IPS-NIHi7 (cell line): ENCODE measurements around the gene STC2.
A peak's percentile ranks its signal among the peaks of the same experiment; 100 is the strongest.
"Not testable (repeated sequence)": the region's sequence is repeated elsewhere in the genome, so short reads cannot be mapped to it uniquely, and the experiment has no call there.

Experiments
- DNase-seq: peaks from one replicate; pipeline ENCODE4 v3.0.0; 2012; ENCODE audit warnings: mixed read lengths; ENCODE audit errors: extremely low spot score

The STC2 gene

DNA sequence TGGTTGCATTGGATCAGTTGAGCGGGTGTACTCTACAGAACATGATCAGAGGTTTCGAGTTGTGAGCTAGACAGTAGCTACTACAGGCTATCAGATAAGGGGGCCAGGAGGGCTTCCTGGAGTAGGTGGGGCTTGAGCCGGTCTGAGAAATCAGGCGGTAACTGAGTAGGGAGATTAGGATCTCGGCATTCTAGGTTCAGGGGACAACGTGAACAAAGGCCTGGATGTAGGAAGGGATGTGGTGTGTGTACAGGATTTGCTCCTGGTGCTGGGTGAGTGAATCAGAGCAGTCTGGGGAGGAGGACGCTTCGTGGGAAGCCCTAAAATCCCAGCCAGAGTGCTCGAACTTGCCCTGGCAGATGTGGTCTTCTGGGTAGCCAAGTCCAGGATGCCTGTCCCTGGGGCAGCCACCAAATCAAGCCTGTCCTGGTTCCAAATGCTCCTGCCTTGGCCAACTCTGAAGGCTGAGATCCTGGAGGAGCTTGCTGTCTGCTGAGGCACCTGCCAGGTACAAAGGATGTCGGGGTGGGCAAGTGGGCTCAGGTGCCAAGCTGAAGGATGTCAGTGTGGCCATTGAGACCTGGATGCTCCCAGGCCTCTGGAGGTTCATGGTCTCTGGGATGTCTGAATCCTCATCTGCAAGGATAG is 33.4 kb downstream of the STC2 start:
- no peak for DNase-seq

DNA sequence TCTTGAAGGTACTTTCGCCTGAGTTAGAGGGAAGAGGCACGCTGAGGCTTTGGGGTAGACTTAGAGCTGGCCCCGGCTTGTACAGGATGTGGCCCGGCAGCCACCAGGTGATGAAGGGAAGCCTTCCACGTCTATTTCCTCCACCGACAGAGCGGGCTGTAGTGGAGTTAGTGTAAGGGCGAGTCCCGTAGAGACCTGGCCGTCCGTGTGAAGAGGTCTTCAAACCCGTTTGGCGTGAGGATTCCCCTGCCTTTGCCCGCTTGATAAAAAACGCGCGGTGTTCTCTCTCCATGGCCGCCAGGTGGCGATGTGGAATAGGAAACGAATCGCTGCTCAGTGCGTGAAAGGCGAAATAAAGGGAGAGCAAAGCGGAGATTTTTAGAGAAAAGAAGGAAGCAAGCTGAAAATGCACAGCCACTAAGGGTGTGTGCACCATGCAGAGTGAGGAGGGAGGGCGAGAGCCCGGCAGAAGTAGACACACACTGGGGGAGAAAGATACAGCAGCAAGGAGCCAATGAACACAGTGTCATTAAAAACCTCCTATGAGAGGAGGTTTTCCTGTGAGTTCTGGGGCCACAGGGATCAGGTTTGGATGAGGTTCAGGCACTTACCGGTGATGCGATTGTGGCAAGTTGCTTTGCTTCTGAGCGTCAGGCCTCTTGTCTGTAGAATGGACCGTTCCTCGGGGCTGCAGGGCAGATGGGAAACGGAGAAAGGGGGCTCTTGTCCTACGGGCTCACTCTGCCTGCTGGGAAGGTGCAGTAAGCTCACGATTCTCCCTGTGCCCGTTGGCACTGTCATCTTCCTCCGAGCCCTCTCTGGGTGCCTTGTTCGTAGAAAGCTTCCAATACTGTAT is 34.2 kb downstream of the STC2 start:
- DNase-seq, result peak; percentile 79

DNA sequence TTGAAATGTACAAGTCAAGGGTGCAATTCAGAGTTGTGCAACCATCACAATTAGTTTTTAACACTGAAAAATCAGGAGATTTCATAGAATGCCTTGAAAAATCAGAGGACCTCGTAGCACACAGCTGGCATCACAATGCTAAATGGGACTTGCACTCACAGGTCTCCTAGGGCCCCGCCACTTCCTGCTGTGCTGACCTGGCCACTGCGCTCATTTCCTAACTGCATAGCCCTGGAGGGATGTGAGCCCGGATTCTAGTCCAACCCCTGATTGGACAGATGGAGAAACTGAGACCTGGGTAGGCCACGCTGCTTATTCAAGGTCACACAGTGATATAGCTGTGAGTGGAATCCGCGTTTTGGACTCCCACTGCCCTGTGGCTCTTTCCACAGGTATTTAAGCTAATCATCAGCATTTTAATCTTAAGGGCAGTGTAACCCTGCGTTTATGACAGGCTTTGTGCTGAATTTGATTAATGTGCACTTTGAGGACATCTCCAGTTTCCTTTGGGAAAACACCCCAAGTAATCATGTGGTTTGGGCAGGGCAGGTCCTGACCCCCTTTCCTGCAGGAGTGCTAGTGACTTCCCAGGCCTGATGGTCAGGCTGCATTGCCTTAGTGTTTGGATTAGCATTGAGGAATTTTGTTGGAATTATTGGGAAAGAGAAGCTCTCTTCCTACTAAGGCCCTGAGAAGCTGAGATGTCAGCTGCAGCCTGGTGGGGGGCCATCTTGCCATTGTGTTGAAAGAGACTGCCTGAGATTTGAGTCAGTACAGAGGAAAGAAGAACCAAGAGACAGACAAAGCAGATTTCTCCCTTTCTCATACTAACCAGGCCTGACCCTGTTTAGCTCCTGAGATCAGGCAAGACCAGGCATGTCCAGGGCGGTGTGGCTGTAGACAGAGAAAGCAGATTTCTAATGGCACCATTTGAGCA is 36.2 kb downstream of the STC2 start:
- DNase-seq, result no peak

DNA sequence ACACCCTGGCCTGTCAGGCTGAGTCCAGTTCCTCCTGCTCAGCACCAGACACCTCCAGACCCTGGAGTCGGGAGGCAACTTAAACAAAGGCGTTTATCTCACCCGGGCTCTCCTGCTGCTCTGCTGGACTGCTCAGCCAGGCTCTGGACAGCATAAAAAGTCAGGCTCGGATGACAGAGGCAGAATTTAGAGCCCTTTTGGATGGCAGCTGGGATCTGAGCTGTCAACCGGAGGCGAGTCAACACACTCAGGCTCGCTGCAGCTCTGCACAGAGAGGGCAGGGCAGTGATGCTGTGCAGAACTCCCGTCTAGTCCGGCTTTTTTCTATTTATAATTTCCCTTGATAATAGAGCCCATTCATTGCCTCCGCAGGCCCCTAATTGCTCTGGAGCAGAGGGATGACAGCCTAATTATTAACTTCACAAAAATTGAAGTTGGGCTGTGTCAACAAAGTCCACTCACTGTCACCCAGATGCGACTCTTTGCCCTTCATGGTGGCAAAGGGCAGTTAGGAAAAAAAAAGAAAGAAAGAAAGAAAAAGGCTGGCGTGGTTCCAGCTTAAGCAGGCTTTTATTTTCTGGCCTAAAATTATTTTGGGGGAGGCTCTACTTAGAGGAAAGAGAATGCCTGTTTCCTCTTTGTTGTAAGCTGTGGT is 37.6 kb downstream of the STC2 start:
- no peak for DNase-seq

DNA sequence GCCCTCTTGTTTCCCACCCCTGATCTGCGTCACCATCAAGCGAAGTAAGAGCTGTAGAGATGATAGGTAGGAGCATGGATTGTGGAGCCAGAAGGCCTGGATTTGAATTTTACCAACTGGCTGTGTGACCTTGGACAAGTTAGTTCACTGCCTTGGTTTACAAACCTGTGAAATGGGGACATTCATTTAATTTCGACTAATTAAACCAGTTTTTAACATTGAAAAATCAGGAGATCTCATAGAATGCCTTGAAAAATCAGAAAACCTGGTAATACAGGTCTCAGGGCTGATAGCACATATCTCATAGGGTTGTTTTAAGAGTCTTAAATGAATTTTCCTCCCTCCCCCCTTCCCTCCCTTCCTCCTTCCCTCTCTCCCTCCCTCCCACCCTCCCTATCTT is 38.8 kb downstream of the STC2 start:
- DNase-seq, result no peak

DNA sequence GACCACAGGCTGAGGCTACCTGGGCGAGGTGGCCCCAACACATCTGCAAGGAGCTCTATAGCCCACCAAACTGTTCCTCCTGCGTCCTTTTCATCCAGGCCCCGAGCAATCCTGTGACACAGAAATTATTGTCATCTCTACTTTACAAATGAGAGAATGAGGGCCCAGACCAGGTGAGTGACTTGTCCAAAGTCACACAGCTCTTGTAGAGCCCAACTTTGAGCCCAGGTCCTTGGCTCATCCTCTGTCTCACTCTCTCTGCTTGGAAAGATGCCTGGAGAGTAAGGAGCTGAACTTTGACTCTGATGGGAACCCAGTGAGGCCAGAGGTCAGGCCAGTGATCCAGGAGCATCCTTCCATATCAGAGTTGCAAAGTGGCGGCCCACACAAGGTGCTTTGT is 39.6 kb downstream of the STC2 start:
- no peak for DNase-seq

DNA sequence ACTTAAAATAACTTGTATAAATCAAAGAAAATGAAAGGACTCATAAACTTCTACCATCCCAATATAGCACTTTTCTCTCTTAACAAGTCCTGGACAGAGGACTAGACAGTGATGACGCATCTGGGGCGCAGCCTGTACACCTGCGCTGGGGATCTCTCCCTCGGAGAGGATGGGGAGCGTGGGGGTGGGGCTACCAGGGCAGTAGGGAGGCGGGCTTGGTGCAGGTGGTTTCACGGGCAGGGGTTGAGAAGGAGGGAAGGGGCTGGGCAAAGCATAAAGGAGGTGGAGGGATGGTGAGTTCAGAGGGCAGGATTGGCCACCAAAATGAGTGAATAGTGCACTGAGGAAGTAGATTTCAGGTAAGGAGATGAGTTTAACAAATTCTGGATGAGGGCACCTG is 41.1 kb downstream of the STC2 start:
- no peak for DNase-seq

DNA sequence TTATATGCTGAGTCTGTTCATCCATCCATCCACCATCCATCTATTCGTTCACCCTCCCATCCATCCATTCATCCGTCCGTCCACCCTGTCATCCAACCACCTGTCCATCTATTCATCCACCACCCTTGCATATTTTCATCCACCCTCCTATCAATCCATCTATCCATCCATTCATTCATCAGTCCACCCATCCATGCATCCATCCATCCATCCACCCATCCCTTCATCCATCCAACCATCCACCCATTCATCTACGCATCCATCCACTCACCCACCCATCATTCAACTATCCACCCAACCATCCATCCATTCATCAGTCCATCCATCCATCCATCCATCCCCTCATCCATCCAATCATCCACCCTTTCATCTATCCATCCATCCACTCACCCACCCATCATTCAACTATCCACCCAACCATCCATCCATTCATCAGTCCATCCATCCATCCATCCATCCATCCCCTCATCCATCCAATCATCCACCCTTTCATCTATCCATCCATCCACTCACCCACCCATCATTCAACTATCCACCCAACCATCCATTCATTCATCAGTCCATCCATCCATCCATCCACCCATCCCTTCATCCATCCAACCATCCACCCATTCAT is 43.8 kb downstream of the STC2 start:
- DNase-seq, result not testable (repeated sequence)

DNA sequence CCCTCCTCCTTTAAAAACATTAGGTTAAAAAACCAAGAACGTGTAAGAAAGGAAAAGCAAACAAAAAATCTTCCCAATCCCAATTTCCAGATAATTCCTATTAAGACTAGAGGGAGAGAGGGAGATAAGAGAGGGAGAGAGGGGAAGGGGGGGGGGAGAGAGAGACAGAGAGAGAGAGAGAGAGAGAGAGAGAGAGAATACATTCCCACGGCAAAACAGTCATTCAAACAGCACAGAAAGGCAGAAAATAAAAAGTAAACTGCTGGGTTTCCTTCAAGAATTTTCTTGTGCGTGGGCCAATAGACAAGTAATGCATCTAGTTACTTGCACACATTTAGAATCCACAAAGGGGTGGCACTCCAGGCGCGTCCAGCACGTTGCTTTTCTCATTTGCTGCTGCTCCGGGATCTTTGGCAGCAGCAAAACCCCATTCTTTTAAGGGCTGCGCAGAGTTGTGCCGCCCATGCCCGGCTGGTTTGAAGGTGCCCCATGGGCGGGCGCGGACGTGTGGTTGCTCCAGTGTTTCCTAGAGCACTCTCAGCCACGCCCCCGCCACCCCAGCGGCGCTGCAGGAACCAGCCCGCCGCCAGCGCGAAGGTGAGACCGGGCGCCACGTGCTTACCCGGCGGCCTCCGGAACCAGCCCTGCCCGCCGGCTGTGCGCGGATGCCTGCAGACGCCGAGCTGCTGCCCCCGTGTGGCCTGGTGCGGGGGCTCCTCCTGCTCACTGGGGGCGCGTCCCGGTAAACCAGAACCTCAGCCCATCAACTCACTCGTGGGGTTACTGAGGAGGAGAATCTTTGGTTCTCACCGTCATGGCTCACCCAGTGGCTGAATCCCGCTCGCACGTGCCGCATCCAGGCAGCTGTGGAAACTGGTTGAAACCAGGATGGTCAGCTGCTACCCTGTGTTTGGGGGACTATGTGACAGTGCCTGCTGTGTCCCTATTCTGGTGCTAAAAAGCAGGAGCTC is 44.6 kb downstream of the STC2 start:
- peak; percentile 86 for DNase-seq

DNA sequence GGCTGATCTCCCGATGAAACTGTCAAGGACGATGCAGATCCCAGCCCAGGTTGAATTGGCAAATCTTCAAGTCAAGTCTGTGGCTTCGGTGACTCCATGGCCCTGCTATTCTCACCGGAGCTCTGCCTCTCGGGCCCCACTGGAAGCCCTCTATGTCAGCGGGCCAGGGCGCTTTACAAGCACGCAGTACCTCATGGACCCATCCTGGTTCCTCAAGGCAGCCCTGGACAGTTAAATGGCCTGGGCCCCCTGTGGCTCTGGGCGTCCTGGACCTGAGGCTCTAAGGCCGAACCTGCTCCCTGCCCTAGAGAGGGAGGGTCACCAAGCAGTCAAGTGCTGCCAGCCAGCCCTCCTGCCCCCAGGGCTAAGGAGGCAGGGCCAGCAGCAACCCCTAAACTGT is 45.3 kb downstream of the STC2 start:
- no peak for DNase-seq

DNA sequence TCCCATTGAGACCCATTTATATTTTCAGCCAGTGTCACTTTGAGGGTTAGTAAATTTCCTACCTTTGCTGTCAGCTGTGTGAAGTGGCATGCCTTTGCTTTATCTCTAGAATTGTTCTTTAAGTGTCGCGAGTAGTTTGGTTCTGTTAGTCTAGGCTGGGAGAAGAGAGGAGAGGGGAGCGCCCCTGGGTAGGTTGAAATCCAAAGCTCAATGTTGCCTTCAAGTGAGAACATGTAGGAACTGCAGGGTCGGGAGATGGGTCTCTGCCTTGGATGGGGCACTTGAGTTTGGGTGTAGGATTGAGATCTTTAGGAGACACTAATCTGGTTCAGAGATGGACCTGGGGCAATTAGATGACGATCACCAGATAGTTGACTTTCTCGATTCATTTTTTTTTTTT is 46.3 kb downstream of the STC2 start:
- peak; percentile 79 for DNase-seq

DNA sequence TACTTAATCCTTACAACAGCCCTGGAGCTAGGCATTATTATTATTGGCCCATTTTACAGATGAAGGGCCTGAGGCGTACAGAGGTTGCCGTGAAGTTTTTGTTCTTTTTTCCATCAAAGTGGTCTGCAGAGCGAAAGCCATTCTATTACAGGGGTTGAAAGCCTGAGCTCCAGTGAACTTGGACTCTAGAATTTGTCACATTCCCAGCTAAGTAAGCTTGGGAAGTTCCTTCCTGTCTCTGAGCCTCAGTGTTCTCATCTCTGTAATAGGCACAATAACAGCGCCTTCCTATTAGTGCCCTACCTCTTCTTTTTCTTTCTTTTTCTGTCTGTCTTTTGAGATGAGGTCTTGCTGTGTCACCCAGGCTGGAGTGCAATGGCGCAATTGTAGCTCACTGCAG is 49.0 kb downstream of the STC2 start:
- no peak for DNase-seq

DNA sequence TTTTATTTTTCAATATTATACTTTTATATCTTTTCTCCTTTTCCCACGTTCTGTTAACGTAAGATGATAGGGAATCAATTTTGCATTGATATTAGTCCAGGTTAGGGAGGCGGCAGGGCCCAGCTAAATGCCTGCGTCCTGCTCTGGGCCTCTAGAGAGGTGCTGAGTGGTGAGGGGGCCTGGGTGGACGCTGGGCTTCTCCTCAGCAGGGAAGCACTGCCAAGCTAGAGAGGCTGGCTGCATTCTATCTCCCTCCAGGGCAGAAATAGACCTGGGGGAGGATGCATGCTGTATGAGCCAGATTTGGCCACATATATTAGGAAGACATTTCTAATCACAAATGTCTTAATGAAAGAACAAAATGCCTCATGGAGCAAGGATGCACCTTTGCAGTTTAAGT is 49.6 kb downstream of the STC2 start:
- DNase-seq, result no peak

DNA sequence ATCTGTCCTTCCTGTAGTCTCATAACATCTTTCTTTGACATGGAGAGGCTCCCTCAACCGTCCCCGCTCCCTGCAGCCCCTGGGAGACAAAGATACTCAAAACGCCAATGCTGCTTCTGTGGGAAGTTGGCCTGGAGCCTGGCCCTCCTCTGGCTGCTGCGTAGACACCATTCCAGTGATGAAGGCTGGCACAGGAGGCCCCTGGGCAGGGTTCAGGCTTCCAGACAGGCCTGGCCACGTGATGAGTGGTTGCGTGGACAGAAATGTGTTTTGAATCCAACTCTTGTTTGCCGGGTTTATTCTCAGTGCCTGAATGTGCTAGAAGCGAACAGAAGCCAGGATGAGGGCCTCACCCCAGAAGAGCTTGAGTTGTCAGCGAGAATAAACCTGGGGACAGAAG is 50.0 kb downstream of the STC2 start:
- DNase-seq, result no peak

DNA sequence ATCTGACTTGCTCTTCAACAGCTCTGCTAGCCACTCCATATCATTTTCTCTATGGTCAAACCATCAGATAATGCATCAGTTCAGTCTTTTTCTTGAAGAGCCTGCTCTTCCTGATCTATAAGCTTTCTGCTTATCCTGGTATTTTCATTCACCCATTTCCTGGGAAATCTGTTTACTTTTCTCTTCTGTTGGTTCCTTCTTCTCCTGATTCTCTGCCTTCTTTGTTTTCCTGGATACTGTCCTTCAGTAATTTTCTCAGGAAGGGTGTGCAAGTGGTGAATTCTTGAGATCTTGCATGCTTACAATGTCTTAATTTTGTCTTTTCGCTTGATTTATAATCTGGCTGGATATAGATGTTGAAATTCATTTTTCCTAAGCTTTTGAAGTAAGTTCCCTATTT is 53.4 kb downstream of the STC2 start:
- no peak for DNase-seq

DNA sequence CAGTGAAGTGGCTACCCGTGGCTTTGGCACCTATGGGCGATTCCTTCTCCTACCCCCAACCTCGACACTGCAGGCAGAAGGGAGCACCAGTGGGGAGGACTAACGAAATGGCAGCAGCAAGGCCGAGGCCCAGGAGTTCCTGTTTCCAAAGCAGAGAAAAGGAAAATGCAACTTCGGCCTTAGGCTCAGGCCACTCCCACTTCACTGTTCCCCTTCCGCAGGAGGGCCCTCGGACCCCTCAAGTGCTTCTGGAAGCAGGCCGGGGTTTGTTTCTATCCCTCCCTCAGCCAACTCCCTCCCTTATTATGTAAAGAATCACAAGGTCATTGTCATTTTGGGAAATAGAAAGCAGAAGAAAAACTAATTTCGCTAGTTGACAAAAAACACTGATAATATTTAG is 56.8 kb downstream of the STC2 start:
- DNase-seq, result no peak

DNA sequence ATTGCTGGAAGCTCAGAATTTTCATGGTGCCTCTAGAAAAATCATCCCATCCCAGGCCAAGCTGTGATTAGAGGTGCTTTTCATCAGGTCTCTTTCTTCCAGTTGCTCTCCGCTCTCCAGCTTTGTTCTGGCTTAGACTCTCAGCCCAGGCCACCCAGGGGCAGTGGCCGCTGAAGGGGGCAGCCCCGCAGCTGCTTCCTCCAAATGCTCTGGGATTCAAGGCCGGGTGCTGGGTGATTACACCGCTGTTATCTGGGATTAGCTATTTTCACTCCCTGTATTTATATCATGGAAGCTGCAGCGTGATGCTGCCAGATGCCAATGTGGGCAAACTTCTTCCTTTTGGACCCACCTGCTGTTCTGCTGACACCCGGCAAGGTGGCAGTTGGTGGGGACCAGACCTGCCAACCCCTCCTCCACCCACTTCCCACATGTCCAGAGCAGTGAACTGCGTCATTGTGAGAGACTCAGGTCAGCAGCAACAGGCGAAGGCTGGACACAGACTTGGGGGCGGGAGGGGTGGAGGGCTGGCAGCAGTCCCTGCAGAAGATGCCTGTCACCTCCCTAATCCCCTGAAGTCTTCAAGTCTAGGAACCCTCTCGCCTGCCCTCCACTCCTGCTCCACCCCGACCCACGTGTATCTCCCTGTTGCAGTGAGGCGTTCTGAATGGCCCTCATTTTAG is 59.3 kb downstream of the STC2 start:
- no peak for DNase-seq

DNA sequence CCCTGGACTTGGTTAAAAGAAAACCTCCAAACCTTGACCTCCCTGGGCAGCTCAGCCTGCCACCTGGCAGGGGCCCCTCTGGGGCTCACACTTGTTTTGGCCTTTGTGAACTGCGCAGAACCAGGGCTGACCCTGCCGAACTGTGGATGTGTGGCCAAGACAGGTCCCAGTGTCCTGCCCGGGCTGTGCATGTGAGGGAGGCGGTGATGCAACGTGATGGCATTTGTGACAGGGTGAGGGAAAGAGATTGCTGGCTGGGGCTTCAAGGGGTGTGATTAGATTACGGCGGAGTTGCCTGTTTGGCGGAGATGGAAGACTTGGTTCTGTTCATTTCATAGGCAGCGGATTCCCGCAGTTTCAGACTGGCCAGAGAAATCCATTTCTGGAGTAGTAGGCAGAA is 62.8 kb downstream of the STC2 start:
- DNase-seq, result no peak
